Astrocyte of the spinal cord (primary cell): ENCODE measurements around the gene TFDP2.
"Not testable (repeated sequence)": the region's sequence is repeated elsewhere in the genome, so short reads cannot be mapped to it uniquely, and the experiment has no call there.

Source experiments
- DNase-seq: peaks from one replicate; pipeline ENCODE4 v3.0.0; 2011; ENCODE audit warnings: low read depth, low spot score
- H3K4me3 ChIP-seq: 2 replicates; pipeline ENCODE4 v1.5.1; 2011; ENCODE audit warnings: low read depth, mild to moderate bottlenecking, low read length, moderate library complexity
- CTCF ChIP-seq: IDR thresholded peaks from 2 replicates; pipeline ENCODE4 v1.5.1; 2012; ENCODE audit warnings: low read depth, mild to moderate bottlenecking, low read length, inconsistent platforms
- in situ Hi-C: cut with HindIII; loops from 2 replicates; pipeline ENCODE4 v1.10.0; 2017; ENCODE audit warnings: low sequenced_read_pairs

Gene TFDP2

GRCh38 chr3:142077155-142077858, 72.0 kb downstream of the TFDP2 start:
- no peak for TF ChIP-seq CTCF
- DNase-seq: no peak
- in situ Hi-C loops: no loop called here
- no peak overlapping the region for H3K4me3 ChIP-seq

GRCh38 chr3:142075656-142076055, 73.7 kb downstream of the TFDP2 start:
- DNase-seq, H3K4me3 ChIP-seq, in situ Hi-C loops: not testable (repeated sequence)

- TF ChIP-seq CTCF: no peak
- no peak for DNase-seq
- H3K4me3 ChIP-seq: no peak overlapping the region
- in situ Hi-C loops: no loop called here
Measured at GRCh38 chr3:142072816-142073215, 76.5 kb downstream of the TFDP2 start.

- TF ChIP-seq CTCF: no peak
- DNase-seq: no peak
- in situ Hi-C loops: no loop called here
- no peak overlapping the region for H3K4me3 ChIP-seq
Measured at GRCh38 chr3:142065932-142066331, 83.4 kb downstream of the TFDP2 start.

GRCh38 chr3:142065344-142065743, 84.0 kb downstream of the TFDP2 start:
- in situ Hi-C loops: no loop called here
- TF ChIP-seq CTCF: no peak
- no peak for DNase-seq

GRCh38 chr3:142064454-142064853, 84.9 kb downstream of the TFDP2 start:
- no peak for TF ChIP-seq CTCF
- no peak overlapping the region for H3K4me3 ChIP-seq
- in situ Hi-C loops: no loop called here
- no peak for DNase-seq

More at GRCh38 chr3:142065344-142065743, 84.0 kb downstream of the TFDP2 start:
- no peak overlapping the region for H3K4me3 ChIP-seq

GRCh38 chr3:142057331-142057725, 92.0 kb downstream of the TFDP2 start:
- in situ Hi-C loops: no loop called here
- H3K4me3 ChIP-seq: no peak overlapping the region
- no peak for TF ChIP-seq CTCF
- DNase-seq: no peak
